ENCODE results near the gene KCTD19.

KCTD19 gene

DNA sequence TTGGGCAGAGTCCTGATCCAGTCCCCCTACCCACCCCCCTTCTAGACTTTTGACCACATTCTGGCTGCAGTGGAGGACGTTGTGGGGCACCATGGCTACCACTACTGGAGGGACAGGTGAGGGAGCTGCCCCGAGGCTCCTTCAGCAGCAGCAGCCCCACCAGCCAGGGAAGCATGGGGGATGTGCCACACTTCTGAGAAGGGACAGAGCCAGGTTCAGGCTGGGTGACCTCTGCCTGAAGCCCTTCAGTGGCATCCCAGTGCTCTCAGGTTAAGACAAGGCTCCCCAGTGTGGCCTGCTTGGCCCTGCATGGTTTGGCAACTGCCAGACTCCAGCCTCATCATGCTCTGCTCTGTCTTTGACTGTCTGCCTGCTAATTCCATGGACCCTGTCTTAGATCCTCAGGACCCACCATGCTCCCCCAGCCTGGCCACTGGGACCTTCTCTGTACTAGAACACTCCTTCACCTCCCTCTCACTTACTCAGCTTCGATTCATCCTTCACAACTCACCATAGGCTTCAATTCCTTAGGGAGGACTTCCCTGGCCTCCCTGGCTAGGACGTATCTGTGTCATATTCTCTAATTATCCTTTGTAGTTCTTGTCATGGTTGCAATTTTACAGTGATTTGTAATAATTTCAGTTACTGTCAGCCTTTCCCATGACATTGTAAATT lies 68.9 kb downstream of the KCTD19 start:
- DNase-seq: no peak

DNA sequence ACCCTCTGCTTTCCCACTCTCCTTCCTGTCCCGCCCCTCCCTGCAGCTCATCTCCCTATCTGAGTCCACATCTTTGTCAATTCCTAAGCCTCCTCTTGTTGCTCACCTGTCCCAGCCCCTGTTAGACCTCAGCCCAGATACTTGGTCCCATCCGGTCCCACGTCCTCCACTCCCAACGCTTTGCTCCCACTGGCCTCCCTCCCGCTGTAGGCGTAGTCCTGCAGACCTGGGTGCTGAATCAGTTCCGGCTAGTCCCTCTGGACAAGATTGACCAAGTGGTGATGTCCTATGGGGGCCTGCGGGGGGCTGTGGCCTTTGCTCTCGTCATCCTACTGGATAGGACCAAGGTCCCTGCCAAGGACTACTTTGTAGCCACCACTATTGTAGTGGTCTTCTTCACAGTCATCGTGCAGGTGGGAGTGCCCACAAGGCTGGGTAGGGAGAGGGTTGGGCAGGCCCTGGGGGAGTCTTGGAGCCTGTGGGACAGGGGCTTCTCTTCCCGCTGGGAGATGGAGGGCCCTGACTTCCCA lies 69.8 kb downstream of the KCTD19 start:
- no peak for DNase-seq

- DNase-seq: no peak
Observed at GRCh38 chr16:67255553-67256221, 70.9 kb downstream of the KCTD19 start.

GRCh38 chr16:67254801-67255552 lies 71.6 kb downstream of the KCTD19 start:
- DNase-seq: no peak

GRCh38 chr16:67252609-67253497 lies 73.7 kb downstream of the KCTD19 start:
- no peak for DNase-seq

GRCh38 chr16:67250045-67250327 lies 76.6 kb downstream of the KCTD19 start:
- DNase-seq: no peak

GRCh38 chr16:67249178-67250044 lies 77.1 kb downstream of the KCTD19 start:
- DNase-seq: no peak

DNA sequence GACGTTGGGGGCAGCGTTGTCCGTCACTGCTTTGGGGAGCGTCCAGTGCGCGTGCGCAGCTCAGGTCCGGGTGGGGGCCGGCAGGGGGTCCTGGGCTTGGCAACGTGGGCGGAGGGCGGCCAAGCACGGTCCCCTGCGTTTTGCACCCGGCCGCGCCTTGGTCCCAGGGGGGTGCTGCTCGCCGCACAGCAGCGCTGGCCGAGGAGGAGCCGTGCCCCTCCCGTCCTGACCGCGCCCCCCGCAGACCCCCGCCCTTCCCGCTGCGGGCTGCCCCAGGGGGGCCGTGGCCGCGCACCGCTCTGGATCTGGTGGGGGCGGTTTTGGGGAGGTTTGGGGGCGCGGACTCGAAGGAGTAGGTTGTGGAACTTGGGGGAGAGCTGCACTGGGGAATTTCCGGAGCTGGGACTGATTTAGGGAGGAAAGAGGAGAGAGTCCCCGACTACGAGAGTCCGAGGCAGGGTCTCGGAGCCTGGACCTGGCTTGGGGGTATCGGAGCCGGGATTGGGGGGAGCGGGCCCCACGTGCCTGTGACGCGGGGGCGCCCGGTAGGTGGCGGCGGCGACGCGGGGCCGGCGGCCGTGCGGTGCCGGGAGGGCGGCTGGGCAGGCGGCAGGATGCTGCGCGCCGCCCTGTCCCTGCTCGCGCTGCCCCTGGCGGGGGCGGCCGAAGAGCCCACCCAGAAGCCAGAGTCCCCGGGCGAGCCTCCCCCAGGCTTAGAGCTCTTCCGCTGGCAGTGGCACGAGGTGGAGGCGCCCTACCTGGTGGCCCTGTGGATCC lies 78.0 kb downstream of the KCTD19 start, which contains the start of gene SLC9A5:
Gene SLC9A5 (plus strand): TSS at position 579 of the 777 bp plus-strand sequence. CDS start 36 bp downstream, at position 615.
- no peak for DNase-seq

DNA sequence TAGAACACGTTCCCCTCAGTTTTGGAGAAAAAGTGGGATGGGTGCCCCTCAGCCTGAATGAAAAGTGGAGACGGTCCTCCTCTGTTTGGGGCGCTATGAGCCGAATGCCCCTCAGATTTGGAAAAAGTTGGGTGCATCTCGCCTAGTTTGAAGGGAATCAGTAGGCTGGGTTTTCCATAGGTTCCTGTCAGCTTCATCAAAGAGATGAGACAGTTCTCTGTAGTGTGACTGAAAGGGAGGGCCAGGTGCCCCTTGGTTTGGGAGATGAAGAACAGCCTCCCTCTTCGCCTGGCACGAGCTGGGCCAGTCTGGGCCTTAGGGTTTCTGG lies 78.5 kb downstream of the KCTD19 start:
- DNase-seq: no peak

DNA sequence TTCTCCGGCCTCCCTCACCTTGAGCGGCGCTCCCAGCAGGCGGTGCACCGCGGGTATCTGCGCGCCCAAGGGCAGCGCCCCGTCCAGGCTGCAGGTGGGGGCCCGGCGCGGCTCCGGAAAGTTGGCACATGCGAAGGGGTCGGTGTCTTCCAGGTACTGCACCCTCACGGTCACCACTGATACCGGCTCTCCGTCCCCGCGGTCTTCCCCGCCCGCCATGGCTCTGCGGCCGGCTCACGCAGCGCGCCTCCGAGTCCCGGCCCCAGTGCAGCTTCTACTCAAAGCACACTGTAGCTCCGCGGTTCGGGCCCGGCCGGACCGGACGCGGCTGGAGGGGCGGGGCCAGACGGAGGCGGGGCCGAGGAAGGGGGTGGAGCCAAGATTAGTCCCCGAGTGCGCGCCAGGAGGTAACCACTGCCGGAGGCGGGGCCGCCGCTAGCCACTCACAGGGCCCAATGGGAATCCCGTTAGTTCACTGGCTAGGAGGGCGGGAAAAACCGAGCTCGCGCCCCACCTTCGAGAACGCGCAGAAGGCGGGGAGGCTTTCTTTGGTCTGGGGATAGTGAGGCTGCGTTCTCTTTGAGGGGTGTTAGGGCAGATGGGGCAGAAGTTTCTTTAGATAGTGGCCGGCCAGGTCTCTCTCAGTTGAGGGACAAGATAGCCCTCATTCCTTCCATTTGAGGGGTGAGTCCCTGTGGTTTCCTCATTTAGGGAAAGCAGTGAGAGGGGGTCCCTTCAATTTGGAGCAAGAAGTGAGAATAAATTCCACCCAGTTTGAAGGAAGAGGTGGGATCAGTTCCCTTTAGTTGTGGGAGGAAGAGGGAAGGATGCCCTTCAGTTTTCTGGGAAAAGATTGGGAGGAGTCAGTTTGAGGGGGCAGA lies 79.1 kb downstream of the KCTD19 start, which contains the start of gene FHOD1:
Gene FHOD1 (minus strand): TSS at position 290 of the 881 bp plus-strand sequence. CDS start 71 bp downstream, at position 219.
- DNase-seq: peak; percentile 18

DNA sequence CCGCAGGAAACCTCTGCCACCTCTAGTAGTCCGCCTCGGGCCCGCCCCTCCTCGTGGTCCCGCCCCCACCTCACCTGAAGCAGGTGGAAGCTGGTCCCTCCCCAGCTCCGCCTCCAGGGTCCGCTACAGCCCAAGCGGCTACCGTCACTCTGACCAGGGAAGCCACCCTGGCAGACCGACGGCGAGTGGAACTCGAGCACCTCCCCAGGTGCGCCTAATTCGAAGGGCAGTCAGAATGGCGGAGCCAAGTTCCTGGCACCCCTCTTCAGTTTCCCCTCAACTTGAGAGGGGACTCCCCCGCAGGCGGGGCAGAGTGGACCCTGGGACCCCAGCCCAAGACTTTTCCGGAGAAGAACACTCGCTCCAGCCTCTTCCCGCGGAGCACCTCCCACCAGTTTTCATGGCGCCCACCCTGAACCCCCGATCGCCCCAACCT lies 79.8 kb downstream of the KCTD19 start:
- DNase-seq: no peak

GRCh38 chr16:67246081-67246755 lies 80.3 kb downstream of the KCTD19 start:
- DNase-seq: no peak

DNA sequence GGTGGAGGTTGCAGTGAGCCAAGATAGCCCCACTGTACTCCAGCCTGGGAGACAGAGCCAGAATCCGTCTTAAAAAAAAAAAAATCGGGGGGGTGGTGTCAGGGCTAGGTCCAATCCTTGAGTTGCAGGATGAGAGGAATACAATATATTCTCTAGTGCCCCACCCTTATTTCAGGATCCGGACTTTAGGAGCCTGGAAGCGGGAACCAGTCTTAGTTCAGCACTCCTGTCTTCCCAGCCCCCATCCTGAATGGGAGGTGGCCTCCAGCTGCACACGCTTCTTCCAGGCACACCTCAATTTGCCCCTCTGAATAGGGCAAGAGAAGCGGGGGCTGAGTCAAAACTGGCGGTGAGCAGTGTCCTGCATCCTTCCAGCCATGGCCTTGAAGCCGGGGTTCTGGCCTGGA lies 80.9 kb downstream of the KCTD19 start:
- DNase-seq: no peak

DNA sequence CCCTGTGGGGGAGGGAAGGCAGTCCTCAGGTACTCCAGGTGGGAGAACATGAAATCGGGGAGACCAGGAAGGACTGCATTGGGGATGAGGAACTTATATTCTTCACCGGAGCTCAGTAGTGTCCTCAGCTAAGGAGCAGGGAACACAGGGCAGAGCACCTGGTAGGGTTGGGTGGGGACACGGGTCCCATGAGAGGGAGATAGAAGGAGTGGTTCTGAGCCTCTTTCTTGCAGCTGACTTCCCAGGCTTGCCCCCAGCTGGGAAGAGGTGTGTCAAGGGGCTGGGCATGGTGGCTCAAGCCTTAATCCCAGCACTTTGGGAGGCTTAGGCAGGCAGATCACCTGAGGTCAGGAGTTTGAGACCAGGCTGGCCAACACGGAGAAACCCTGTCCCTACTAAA lies 81.4 kb downstream of the KCTD19 start:
- DNase-seq: no peak

GRCh38 chr16:67244387-67245185 lies 82.0 kb downstream of the KCTD19 start:
- DNase-seq: no peak

DNA sequence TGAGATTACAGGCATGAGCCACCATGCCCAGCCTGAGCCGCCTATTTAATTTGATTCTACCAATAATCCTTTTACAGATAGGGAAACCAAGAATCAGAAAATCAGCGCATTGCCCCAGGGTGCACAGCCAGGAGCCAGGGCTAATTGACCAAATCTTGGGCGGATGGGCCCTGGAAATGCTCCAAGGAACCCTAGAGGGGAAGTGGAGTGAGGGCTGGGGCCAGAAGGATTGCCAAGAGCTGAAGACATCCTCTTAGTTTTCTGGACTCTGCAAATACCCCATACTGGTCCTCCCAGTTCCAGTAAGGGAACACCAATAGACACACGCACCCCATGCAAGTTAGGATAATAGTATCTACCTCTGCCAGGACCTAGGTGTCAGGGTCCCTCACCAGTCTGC lies 83.1 kb downstream of the KCTD19 start:
- no peak for DNase-seq

DNA sequence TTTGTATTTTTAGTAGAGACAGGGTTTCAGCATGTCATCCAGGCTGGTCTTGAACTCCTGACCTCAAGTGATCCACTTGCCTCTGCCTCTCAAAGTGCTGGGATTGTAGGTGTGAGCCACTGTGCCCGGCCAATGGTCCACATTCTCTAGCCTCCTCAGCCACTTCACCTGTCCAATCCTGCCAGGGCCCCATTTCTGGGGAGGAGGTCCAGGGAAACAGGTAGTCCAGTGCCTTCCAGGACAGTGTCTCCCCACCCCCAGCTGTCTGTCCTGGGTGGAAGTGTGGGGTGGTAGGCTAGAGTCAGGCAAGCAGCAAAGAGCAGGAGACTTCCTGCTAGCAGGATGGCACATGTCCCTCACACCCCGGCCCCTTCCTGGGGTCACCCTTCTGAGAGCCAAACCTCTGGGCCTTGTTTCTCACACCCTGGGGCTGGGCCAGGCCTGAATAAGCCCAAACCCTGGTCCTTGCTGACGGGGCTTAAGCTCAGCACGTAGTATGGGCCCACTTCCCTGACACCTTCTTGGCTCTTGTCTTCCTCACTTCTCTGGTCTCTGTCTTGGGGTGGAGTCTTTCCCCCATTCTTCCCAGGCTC lies 84.3 kb downstream of the KCTD19 start:
- no peak for DNase-seq

All from NCI-H2081 treated with DMSO at 0.1 percent for 48 hours (cell line).